Dedifferentiated amniotic fluid mesenchymal stem cell (primary cell): ENCODE data around the gene B3GAT2.
"Not testable (repeated sequence)": the region's sequence is repeated elsewhere in the genome, so short reads cannot be mapped to it uniquely, and the experiment has no call there.

Source experiments
- DNase-seq: peaks from one replicate; pipeline ENCODE4 v3.0.0-alpha.2; 2016; ENCODE audit errors: extremely low spot score

The B3GAT2 gene, protein sequence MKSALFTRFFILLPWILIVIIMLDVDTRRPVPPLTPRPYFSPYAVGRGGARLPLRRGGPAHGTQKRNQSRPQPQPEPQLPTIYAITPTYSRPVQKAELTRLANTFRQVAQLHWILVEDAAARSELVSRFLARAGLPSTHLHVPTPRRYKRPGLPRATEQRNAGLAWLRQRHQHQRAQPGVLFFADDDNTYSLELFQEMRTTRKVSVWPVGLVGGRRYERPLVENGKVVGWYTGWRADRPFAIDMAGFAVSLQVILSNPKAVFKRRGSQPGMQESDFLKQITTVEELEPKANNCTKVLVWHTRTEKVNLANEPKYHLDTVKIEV

DNA sequence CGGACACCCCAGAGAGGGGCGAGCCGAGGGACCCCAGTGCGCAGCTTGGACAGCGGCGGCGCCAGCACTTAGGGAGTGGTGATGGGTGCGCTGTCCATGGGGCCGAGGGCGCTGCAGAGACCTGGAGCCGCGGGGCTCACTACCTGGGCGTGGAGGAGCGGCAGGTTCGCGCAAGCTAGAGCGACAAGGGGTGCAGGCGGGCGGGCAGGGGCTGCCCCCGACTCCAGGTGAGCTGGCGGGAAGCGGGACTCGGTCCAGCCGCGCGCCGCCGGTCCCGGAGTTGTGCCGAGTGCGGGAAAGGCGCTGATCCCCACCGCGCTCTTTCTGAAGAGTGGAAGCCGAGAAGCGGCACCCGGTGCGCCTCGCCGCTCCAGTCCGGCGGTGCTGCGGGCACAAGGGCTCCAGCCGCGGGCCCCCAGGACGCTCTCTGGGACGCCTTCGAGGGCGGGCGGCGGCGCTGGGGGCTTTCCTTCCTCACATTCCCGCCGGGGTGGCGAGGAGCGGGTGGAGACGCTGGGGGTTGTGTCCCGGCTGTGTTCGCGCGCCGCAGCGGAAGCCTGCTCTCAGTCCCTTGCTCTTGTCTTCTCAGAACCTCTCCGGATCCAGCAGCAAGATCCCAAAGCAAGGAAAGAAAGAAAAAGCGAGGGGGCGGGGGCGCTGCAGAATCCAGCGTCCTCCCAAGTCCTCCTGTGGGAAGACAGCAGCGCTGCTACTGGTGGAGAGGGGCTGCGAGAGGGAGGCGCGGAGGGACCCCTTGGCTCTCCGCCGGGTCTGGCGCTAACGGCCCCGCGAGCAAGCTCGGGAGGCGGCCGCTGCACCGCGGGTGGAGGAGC is at the start of gene B3GAT2:
Gene B3GAT2 (minus strand): TSS at position 610 of the 833 bp plus-strand sequence. CDS start 631 bp downstream, outside the sequence.
- no peak for DNase-seq

DNA sequence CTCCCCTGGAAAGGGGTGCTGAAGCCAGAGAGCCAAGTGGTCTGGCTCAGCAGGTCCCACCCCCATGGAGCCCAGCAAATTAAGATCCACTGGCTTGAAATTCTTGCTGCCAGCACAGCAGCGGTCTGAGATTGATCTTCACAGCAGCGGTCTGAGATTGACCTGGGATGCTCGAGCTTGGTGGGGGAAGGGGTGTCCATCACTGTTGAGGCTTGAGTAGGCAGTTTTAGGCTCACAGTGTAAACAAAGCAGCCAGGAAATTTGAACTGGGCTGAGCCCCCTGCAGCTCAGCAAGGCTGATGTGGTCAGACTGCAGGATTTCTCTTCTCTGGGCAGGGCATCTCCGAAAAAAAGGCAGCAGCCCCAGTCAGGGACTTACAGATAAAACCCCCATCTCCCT is 41.3 kb upstream of the B3GAT2 start:
- DNase-seq: no peak

DNA sequence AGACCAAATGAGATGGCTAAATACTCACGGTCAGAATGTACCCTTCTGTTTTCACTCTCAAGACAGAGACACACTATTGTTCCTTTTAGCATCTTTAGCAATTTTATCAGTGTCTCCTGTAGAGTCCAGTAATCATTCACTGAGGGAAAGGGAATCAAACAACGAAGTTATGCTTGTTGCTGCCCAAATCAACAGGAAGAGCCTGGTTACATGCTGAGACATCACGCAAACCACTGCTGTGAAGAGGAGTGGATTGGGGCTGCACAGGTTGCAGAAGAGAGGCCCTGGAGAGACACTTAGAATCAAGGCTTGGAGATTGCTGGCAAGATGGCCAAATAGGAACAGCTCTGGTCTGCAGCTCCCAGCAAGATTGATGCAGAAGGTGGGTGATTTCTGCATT is 40.5 kb upstream of the B3GAT2 start:
- no peak for DNase-seq

DNA sequence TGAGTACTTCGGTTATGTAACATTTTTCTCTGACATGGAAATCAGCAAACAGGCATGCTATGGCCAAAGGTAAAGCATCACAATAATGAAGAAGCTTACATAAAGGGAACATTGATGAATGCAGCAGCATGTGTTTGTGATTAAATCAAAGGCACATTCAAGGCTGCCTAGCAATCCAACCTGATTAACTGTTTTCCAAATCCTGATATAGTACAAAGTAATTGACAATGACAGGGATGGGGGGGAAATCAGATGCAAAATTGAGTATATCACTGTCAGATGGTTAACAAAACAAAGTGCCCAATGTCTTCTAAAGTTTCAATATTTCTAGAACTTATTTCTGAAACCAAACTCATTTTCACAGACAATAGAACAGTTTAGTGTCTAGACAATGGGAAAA is 39.2 kb upstream of the B3GAT2 start:
- no peak for DNase-seq

DNA sequence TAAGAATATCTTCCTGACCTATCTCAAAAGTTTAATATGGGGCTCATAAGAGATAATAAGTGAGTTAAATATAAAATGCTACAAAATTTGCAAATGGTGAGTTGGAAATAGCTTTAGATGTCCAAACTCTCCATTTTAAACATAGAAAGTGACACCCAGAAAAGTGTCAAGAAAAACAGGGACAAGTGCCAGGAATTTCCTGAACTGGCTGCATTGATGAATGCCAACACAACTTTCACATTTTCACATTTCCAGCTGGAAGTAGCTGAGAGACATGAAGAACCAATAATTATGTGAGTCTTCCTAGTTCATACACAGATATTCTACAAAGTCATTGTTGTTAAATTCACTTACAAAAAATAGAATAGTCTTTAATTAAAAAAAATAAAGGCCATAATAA is 38.6 kb upstream of the B3GAT2 start:
- DNase-seq: no peak

DNA sequence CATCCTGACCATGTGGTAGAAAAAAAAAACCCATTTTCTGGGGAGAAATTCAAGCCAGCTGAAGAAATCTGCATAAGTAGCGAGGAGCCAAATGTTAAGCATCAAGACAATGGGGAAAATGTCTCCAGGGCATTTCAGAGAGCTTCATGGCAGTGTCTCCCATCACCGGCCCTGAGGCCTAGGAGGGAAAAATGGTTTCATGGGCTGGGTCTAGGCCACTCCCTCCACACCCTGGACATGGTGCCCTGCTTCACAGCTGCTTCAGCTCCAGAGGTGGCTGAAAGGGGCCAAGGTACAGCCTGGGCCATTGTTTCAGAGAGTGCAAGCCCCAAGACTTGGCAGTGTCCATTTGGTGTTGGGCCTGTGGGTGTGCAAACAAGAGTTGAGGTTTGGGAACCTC is 34.4 kb upstream of the B3GAT2 start:
- DNase-seq: no peak

DNA sequence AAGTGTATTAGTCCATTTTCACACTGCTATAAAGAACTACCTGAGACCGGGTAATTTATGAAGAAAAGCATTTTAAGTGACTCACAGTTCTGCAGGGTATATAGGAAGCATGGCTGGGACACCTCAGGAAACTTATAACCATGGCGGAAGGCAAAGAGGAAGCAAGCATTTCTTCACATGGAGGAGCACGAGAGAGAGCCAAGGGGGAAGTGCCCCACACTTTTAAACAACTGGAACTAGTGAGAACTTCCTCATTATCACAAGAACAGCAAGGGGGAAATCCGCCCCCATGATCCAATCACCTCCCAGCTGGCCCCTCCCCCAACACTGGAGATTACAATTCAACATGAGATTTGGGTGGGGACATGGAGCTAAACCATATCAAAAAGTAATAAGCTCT is 28.3 kb upstream of the B3GAT2 start:
- DNase-seq: no peak

DNA sequence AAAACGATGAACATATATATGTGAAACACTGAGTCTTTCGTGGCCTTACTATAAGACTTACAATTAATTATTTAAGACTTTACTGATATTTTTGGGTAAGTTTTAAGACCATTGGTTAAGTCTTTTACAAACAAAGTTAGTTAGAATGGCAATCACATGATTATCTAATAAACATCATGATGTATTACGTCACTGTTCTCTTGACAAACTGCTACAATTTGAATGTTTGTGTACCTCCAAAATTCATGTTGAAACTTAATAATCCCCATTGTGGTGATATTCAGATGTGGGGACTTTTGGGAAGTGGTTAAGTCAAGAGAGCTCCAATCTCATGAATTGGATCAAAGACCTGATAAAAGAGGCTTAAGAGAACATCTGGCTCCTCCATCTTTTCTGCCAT is 25.9 kb upstream of the B3GAT2 start:
- DNase-seq: no peak

DNA sequence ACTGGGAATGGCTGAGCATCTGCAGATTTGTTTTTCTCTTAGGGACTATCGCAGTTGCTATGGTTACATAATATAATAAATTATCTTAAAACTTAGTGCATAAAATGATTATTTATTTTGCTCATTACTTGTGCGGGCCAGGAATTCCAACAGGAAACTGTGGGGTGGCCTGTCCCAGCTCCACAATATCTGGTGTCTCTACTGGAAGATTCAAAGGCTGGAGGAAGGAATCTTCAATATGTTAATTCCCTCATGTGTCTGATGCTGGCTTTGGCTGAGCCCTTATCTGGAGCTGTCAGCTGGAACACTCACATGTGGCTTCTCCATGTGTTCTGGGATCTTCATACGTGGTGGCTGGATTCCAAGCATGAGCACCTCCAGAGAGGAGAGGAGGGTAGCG is 23.9 kb upstream of the B3GAT2 start:
- no peak for DNase-seq

DNA sequence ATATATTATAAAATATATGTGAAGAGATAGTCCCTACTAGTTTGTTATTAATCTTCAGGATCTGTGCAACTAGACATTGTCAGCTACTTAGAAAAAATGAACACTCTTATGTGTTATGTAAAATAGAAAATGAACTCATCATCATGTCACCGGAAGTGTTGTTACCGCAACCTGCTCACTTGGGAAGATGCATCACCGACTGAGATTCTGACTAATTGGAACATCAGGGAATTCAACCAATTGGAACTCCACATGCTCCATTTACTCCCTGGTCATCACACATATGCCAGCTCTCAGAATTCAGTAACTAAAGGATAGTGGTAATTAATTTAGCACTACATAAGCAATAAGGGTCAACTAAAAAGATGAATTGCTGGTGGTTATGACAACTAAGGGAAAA is 16.7 kb upstream of the B3GAT2 start:
- no peak for DNase-seq

DNA sequence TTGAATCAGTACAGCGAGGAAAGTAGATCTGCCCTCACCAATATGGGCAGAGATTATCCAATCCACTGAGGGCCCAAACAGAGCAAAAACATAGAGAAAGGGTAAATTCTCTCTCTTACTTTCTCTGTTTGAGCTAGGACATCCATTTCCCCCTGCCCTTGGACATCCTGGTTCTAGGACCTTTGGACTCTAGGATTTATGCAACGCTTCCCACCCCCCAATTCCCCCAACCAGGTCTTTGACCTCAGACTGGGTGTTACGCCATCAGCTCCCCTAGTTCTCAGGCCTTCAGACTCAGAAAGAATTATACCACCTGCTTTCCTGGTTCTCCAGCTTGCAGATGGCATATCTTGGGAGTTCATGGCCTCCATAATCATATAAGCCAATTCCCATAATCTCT is 10.2 kb upstream of the B3GAT2 start:
- DNase-seq: no peak

DNA sequence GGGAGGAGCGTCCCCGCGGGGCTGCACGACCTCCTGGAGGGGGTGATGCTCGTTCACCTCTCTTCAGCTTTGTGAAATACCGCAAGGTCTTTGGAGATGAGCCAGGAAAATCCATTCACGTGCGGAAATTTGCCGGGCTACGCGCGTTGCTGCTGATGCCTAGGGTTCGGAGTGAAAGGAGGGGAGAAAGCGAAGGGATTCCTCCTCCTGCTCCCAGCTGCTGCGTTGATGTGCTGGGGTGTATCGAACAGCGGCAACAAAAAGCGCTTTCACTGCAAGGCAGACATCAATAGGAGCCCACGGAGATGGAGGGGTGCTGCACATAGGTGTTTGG is 391 bp upstream of the B3GAT2 start:
- no peak for DNase-seq

DNA sequence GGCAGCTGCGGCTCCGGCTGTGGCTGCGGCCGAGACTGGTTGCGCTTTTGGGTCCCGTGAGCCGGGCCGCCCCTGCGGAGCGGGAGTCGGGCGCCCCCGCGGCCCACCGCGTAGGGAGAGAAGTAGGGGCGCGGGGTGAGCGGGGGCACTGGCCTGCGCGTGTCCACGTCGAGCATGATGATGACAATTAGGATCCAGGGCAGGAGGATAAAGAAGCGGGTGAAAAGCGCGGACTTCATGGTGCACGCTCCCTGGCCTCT is 739 bp downstream of the B3GAT2 start:
- no peak for DNase-seq

DNA sequence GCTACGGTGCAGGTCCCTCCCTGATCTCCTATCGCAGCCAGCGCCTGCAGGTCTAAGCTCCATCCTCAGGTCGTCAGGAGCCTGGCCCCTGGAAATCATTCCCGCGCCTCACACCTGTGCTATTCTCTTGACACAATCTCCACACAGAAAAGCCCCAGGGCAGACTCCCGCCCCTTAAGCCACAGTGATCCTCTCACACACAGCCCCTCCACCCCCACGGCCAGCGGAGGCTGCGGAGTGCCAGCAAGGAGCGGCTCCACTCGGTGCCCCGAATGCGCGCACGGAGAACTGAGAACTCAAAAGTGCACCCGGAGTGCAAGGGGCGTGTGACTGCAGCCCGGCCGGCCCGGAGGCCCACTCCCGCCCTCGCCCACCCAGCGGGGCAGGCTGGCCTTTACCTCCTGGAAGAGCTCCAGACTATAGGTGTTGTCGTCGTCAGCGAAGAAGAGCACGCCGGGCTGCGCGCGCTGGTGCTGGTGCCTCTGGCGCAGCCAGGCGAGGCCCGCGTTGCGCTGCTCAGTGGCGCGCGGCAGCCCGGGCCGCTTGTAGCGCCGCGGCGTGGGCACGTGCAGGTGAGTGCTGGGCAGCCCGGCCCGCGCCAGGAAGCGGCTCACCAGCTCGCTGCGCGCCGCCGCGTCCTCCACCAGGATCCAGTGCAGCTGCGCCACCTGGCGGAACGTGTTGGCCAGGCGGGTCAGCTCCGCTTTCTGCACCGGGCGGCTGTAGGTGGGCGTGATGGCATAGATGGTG is 1.2 kb downstream of the B3GAT2 start:
- peak; percentile 61 for DNase-seq

DNA sequence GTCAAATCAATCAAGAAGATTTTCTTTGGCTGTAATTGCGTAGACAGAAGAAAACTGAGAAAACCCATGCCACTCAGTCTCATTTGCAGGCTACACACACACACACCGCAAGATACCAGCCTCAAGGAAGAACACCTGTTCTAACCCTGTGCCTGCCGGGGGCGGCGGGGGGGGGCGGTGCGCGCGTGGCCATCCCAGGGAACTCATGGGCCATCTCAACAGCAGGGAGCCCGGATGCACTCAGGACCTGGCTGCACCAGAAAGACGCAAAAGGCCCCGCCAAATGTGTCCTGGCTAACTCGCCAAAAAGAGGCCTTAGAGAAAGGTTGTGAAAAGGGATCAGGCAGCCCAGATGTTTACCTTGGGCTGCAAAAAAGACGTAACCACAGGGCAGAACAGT is 2.1 kb downstream of the B3GAT2 start:
- DNase-seq: no peak

DNA sequence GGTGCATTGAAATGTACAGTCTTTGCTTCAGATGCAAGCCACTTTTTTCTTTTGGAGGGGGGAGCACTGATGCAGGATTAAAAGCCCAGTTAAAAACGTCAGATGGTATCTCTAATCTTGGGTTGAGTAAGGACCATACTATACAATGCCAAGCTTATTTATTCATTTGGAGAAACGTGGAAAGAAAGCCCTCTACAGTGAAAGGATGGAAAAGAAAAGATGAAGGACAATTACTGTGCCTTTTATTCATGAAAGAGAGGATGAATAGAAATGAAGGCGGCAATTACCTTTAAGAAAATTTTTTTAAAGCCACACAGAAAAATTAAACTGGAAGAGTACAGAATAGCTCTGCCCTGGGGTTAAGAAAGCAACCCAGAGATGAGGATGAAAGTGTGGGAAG is 2.7 kb downstream of the B3GAT2 start:
- no peak for DNase-seq

DNA sequence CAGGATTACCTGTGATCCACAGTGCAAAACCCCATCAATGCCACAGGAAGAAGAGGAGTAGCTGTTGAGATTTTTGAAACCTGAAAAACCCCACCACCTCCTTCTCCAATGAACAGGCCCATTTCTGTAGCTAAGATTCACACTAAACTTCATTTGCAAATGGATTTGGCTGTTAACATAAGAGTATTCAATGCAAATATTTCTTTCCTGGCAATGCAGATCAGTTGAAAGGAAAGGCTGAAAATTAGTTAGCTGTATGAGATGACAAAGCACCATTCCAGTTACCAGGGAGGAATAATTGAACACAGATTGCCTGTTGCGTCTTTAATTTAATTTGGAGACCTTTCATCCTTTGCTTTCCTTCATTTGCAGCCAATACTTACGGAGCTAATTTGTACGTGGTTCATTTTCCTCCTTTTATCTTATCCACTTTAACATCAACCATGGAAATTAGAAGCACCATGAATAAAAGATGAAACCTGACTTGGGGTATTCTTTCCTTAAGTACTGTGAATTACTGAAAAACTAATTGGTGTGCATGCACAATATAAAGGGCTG is 4.2 kb downstream of the B3GAT2 start:
- no peak for DNase-seq

DNA sequence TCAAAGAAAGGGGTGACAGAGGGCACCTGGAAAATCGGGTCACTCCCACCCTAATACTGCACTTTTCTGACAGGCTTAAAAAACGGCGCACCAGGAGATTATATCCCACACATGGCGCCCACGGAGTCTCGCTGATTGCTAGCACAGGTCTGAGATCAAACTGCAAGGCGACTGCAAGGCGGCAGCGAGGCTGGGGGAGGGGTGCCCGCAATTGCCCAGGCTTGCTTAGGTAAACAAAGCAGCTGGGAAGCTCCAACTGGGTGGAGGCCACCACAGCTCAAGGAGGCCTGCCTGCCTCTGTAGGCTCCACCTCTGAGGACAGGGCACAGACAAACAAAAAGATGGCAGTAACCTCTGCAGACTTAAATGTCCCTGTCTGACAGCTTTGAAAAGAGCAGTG is 12.5 kb downstream of the B3GAT2 start:
- not testable (repeated sequence) for DNase-seq

DNA sequence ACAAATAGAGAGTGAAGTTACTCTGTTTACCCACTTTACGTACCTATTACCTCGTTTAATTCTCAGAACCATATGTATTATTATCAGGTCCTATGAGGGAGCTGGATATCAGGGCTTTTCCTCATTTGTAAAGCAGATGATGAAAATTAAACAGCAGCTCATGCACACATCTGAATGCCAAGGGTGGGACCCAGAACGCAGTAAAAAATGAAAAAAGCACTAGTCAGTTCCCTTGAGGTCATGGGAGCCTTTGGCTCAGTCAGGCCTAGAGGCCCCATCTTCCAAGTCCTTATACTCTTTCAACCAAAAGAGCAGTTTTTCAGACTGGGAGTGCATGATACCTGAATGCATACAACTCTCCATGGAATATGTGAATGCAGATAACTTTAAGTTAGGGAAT is 23.0 kb downstream of the B3GAT2 start:
- no peak for DNase-seq

DNA sequence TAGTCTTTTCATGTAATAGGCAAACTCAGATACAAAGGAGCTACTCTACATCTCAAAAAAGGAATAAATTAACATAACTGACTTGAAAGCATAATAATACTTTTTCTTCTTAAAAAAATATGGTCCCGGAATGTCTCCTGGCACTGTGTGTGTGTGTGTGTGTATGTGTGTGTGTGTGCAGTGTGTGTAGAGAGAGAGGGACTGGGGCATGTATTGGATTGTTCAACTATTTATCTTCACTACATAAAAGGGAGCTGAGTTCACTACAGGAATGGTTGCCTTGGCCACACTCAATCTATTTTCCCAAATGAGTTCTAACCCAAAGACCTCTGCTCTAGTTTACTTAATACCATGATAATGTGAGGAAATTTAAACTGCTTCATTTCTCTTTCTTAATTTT is 51.1 kb downstream of the B3GAT2 start:
- no peak for DNase-seq

DNA sequence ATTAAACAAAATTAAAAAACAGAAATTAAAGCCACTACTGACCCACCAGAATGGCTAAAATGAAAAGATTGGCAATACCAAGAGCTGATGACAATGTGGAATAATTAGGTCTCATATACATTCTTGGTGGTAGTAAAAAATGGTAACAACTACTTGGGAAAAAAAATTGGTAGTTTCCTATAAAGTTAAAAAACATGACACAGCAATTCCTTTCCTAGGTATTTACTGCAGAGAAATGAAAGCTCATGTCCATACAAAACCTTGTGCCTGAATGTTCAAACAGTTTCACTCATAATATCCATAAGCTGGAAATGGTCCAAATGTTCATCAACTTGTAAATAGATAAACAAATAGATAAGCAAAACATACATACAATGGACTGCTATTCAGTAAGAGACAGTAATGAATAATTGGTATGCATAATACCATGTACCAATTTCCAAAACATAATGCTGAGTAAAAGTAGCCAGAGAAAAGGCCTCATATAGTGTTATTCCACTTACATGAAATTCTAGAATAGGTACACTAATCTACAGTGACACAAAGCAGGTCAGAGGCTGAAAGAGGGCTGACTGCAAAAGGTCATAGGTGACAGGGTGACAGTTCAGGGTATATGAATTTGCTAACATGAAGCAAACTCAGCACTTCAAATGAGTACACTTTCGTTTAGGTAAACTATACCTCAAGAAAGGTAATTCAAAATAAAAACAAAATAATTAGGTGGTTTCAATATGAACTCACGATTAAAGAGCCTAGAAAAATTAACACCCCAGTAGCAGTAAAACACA is 53.0 kb downstream of the B3GAT2 start:
- no peak for DNase-seq

DNA sequence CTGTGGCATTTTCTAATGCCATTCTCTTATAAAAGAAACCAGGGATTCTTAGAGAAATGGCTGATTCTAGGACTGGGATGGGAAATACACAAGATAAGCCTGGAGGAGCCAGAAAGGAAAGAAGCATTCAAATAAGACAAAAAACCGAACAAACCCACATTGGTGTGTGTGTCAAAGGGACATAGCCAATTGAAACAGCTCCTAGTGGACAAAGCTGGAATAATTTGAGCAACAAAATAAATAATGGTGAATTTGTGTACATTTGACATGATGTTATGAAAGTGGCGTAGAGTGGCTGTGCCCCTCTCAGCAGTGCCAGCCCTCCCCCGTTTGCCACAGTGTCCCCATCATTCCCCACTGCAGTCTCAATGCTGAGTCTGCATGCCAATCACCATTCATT is 55.5 kb downstream of the B3GAT2 start:
- no peak for DNase-seq
